ENCODE measurements around the gene IMPDH1. TPM values are rescaled to one million over a fixed set of nuclear protein-coding genes. Genes with fewer than 3 reads are reported as not detected.

Gene IMPDH1
- total and polyA plus RNA-seq, 9 of the 15 experiments (the other 6 are each of a cell fraction or from before 2014, with no cell fraction given): 0.80 to 118 (median 64.3) TPM

- TF ChIP-seq REST (IDR thresholded peaks at IDR 0.05; ENCODE audit: borderline replicate concordance) (peak; percentile 96), REST (CRISPR knock-in tag; IDR thresholded peaks at IDR 0.05; ENCODE audit: low read depth) (peak; percentile 31; the same call in 1 of the 2 replicates), NR4A1 (CRISPR knock-in tag; IDR thresholded peaks at IDR 0.05) (0 out of 2 replicates have a peak, but pooled peaks have one; percentile 29), NR4A1 (tag; IDR thresholded peaks at IDR 0.05) (no peak), RBBP5 (IDR thresholded peaks at IDR 0.05; ENCODE audit: borderline replicate concordance, insufficient read depth, low read length, poor library complexity, severe bottlenecking) (peak; percentile 20), ARNT (IDR thresholded peaks at IDR 0.05) (no peak; a peak in 1 of 4 replicates), MIER1 (IDR thresholded peaks at IDR 0.05; ENCODE audit: low read depth) (peak; percentile 59; the same call in 1 of the 2 replicates), HDAC8 (tag; IDR thresholded peaks at IDR 0.05) (no peak), CEBPZ (IDR thresholded peaks at IDR 0.05; ENCODE audit: borderline replicate concordance, low read depth, low read length) (no peak)
Observed at GRCh38 chr7:128408709-128409595, 830 bp downstream of the IMPDH1 start (continued).
